CD4-positive, alpha-beta T cell treated with Interleukin-21 for 1 hour (primary cell): ENCODE results near the gene LIAS.
A peak's percentile ranks its signal among the peaks of the same experiment; 100 is the strongest.
"Not testable (repeated sequence)": the region's sequence is repeated elsewhere in the genome, so short reads cannot be mapped to it uniquely, and the experiment has no call there.

Experiments
- DNase-seq: peaks from one replicate; pipeline ENCODE4 v3.0.0-alpha.2; 2020

The LIAS gene

DNA sequence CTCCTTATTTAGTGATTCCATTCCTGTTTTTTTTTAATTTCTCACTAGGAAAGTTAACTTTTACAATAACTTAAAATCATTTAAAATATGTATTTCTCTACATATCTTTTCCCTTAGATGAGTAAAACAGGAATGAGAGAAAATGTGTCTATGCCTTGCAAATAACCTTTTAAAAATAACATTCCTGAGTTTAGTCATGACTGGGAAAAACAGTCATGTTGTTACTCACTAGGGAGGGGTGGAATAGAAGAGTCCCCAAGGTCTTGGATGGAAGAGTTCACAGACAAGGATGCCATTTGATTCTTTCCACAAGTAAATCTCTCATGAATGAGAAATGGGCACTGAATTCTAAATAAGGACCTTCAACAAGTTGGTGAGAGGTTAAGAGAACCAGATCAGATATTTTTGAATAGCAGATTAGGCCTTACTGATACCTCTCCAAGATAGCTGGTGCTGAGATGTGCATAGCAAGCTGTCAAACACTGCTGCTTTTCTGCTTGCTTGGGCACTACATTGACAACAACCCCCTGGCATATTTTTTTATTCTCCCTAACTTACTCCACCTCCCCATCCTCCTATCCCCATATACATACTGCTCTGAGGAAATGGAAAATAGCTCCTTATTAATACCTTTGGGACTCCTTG is 43.3 kb downstream of the LIAS start:
- no peak for DNase-seq

DNA sequence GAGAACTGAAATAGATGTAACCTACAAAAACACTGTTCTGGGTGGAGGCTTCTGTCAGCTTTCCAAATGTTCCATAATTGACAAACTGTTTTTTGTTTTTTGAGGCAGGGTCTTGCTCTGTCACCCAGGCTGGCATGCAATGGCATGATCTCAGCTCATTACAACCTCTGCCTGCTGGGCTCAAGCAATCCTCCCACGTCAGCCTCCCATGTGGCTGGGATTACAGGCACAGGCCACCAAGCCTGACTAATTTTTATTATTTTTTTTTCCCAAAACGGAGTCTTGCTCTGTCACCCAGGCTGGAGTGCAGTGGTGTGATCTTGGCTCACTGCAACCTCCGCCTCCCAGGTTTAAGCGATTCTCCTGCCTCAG is 43.8 kb downstream of the LIAS start:
- DNase-seq = not testable (repeated sequence)

DNA sequence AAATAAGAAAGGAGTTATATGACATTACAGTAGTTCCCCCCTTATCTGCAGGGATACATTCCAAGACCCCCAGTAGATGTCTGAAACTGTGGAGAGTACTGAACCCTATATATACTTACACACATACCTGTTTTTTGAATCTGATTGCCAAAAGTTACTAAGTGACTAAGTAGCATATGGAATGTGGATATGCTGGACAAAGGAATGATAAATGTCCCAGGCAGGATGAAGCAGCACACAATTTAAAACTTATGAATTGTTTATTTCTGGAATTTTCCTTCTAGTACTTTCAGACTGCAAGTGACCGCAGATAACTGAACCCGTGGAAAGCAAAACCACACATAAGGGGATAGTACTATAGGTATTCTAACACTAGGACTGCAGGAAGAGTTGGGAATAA is 45.7 kb downstream of the LIAS start:
- no peak for DNase-seq

DNA sequence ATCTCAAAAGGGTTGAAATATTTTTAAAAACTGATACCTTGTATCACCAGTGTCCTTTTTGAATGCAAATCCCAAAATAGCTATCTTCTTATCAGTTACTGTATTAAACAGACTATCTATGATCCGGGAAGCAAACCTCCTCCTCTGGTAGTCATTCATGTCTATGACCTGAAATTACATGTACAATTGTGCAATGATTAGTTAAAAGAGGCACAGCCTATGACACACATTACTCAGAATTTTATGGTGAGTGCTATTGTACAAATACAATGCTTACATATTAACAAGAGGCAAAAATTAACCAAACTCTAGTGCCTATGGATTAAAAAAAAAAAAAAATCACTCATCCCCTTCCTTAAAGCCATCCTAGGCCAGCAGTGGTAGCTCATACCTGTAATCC is 46.7 kb downstream of the LIAS start:
- no peak for DNase-seq

DNA sequence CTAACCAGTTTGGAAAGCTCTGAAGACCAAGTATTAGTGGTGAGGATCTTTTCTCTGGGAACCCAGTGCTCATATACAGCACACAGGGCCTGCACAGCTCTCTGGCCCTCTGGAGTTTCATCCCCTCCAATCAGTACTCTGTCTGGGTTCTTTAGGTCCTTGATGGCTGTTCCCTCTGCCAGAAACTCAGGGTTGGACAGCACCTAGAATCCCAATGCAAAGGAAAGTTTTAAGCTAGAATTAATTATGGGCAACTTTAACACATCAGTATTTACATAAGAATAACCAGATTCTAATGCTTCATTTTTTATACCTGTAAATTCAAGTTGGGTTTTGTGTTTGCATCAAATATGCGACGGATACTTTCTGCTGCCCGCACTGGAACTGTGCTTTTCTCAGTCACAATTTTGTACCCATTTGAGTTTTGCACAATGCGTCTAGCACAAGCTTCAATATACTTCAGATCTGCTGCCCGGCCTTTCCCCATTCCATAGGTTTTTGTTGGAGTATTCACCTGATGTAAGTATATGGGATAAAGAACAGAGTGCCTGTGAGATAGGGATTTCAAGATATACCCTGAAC is 51.6 kb downstream of the LIAS start:
- no peak for DNase-seq

DNA sequence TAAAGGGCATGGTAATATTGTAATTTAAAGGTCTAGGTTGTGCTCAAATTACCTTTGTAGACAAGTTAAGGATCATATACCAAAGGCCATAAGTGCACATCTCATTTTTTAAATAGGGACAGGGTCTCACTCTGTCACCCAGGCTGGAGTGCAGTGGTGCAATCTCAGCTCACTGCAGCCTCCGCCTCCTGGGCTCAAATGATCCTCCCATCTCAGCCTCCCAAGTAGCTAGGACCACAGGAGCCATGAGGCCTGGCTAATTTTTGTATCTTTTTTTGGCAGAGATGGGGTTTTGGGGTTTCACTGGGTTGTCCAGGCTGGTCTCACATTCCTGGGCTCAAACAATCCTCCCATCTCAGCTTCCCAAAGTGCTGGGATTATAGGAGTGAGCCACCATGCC is 55.4 kb downstream of the LIAS start:
- DNase-seq = not testable (repeated sequence)

DNA sequence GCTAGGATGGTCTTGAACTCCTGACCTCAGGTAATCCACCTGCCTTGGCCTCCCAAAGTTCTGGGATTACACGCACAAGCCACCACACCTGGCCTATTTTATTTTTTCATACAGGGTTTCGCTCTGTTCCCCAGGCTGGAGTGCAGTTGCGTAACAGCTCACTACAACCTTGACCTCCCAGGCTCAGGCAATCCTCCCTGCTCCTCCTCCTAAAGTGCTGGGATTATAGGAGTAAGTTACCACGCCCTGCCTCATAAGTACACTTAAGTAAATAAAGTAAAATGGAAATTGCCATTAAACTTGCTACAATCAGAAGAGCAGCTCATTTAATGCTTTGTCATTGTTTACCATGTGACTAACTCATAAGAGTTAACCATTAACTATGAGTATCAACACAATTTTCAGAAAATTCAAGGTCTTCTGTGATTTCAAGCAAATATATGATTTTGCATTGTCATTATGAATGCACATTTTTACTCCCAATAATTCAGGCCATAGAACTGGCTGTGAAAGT is 56.1 kb downstream of the LIAS start:
- DNase-seq = no peak

DNA sequence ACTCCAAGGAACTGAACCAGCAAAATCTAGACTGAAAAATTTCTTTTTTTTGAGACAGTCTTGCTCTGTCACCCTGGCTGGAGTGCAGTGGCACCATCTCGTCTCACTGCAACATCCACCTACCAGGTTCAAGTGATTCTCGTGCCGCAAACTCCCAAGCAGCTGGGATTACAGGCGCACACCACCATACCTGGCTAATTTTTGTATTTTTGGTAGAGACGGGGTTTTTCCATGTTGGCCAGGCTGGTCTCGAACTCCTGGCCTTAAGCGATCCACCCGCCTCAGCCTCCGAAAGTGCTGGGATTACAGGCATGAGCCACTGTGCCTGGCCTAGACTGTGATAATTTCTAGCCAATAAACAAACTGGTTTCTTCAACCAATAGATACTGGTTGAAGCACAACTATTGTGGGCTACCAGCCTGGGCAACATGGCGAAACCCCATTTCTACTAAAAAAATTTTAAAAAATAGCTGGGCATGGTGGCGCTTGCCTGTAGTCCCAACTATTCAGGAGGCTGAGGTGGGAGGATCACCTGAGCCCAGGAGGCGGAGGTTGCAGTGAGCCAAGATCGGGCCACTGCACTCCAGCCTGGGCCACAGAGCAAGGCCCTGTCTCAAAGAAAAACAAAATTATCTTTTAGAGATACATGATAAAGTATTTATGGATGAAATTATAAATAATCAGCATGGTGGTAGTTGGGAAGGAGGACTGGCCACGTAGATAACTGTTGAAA is 57.0 kb downstream of the LIAS start:
- DNase-seq = not testable (repeated sequence)

DNA sequence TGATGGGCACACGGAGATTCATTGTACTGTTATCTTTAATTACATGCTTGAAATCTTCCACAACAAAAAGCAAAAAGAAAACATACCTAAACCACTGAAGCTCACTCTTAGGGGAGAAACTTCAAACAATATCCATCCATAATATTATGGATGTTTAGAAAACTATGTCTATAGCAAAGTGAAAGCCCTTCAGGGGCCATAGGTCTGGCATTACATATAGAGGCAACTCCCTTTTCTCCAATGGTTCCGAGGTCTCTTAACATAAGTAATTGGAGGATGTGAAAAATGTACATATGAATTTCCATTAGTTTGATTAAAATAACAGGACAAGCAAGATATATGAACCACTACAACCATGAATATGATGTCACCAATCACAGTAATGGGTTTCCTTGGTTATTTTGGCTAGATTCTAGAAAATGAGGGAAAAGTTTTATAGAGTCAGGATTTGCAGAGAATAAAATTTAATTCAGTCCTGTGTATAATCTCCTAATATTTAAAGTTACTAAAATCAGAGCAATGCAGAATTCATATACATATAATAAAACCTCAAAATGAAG is 57.6 kb downstream of the LIAS start:
- DNase-seq = no peak

DNA sequence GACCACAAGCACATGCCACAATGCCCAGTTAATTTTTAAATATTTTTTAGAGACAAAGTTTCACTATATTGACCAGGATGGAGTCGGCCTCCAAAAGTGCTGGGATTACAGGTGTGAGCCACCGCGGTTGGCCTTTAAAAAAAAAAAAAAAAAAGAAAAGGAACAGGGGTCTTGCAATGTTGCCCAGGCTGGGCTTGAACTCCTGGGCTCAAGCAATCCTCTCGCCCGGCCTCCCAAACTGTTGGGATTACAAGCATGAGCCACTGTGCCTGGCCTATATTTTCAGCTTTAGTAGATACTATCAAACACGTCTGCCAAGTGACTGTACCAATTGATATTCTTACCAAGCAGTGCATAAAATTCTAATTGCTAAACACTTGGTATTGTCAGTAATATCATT is 59.6 kb downstream of the LIAS start:
- DNase-seq = no peak

DNA sequence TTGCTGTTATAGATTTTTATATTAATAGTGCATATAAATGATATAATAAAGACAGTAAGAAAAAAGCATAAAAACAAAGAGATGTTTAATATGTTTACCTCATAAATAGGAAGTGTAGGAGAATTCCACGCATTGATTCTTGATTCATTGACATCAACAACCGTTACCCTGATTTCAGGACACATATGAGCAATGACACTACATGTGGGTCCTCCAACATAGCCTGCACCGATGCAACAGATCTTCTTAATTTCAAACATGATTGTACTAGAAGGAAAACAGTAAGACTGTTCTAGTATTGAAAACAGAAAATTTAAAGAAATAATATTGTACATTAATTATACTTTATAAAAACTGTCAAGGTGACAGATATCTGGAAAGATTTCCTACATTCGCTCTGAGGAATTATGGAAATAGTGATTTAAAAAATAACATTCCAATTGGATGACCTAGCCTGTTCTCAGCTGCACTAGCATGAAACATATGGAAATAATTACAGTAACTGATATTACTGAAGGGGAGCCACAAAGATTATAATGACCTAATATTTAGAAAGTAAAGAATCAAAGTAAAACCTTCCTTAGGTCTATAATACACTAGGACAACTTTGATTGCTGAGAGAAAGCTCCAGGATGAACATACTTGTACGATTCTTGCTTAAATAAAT is 62.5 kb downstream of the LIAS start:
- DNase-seq = no peak

DNA sequence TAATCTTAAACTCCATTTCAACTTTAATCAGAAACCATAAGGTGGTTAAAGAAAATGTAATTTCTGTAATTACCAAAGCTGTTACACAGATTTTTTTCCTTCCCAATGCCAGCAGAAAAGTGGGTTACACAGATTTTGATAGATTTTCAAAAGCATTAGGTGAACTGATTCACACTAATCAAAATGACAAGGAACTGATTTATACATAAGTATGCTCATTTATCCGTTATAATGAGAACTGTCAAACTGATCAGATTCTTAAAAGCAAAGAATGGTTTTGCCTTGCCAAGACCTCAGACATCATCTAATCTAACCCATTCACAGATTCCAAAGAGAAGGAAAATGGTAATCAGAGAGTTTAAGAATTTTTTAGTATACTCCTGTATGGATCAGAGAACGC is 63.2 kb downstream of the LIAS start:
- DNase-seq = no peak

DNA sequence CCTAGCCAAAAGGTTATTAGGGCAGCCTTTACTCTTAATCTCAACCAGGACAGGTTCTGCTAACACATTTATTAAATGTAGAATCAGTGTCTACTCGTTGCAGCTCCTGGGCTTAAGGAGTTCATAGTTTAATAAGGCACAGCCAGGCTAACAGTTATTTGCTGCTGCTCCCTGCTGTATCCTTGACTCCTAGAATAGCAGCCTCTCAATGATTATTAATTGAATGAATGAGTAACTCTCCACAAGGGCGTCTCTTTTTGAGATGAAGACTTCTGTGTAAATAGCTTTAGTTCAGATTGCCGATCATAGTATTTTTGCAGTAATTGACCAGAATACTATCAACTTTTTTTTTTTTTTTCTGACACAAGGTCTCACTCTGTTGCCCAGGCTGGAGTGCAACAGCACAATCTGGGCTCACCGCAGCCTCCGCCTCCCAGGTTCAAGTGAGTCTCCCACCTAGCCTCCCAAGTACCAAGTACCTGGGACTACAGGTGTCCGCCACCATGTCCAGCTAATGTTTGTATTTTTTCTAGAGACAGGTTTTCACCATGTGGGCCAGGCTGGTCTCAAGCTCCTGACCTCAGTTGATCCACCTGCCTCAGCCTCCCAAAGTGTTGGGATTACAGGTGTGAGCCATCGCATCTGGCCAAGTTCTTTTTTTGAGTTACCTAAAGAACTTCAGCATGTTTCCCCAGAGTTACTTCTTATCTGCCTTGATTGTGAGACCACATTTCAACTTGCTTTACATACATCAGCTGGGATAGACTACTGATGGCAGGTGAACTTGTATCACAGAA is 65.5 kb downstream of the LIAS start:
- no peak for DNase-seq

DNA sequence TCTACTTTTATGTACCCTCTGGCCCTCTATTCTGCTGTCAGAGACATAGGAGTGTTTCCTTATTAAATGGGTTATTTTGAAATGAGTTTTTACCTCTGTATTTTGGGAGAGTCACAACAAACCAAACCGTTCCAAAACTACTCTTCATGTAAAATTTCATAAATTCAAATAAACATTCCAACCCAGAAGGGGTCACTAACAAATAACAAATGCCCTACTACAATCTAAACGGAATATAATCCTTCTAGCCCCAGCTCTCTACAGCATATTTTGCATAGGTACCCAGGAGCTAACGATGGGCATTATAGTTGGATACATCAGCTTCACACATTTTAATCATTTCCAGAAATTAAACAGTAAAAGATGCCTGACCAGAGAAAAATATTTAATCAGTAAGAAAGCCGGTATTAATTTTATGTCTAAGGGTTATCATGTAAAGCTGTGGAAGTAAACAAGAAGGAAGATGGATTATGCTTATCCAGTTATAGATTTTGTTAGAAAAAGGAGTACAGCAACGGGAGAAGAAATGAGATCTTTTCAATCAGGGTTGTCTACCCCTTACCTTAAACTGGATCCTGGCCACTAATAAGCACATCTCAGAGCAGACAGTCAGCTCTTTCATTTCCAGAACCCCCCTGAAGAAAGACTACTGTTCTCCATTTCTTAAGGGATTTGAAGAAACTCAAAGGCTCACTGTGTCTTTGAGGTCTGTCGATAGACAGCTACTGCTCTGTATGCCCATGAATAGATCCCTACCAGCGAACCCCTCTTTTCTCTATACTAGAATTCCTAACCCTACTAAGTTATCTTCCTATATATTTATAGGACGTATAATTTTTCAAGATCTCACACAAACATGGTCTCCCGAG is 67.2 kb downstream of the LIAS start:
- DNase-seq = no peak

DNA sequence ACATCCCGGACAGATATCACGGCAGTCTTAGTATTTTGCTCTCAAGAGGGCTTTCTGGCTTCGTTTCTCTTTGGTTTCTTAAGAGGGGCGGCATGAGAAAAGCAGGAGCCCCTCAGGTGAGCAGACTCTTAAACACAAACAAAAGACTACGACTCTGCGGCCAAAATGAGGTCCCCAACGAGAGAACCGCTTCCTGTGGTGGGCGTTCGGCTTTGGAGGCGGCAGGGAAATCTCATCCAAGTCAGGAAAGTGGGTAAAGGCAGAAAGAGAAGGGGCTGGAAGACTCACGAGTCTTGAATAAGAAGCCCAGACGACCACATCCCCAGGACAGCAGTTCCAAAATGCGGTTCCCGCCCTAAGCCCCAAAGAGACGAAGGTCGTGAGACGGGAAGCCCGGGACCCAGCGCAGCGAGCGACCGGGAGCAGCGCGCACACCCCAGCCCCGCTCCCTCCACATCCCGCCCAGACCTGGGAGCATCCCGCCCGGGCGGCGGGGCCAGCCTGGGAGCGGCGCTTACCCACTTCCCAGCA is 68.0 kb downstream of the LIAS start:
- no peak for DNase-seq

DNA sequence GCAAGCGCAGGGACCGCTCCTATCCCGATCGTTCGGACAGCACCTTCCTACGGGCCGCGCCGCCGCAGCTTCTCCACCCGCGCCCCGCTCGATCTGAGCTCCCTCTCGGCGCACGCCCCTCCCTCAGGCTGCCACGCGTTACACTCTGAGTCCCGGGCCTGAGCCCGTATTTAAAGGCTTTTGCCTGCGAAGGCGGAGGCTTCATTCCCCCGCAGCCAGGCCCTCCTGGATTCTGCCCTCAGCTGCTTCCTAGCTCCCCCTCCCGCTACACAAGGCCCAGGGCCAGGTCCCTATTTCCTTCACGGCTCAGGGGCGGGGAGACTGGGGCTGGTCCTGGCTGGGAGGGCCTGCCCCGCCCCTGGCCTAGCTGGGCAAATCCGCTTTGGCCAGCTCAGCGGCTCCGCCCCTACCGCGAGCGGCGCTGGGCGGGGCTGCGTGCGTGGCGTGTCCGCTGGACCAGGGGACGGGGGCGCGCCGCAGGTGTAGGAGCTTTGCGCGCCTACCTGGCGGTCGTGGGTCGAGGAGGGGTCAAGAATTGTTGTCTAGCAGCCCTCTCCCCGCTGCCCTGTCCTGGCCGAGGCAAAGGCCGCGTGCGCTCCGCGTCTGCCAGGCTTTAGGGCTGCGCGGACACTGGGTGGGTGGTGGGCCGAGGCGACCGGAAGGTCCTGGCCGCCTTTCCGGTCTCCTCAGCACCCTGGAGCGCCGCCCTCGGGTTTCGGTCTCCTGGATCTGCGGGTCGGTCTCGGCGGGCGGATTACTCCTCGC is 68.6 kb downstream of the LIAS start, which contains the start of gene UGDH:
Gene UGDH, minus strand, starts transcription at position 144 of the 765 bp plus-strand sequence. CDS start 5,927 bp downstream, outside the sequence.
- peak; percentile 91 for DNase-seq

DNA sequence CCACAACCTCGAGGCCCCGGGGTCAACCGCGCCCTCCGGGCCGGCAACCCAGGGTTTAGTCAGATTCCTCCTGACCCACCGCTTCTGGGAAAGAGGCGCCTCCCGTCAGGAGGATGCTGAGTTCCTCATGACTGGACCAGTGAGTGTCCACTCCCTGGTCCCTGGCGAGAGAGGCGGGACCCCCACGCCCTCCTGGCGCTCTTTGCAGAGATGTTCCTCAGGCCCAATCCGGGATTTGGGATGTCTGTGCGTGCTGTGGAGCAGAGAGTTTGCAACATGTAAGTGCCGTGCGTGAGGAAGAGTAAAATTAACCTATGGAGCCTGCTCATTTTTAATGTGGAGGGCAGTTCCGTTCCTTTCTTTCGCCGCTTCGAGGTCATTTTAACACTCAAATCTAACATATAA is 69.2 kb downstream of the LIAS start:
- DNase-seq = no peak
